ENCODE data around the gene SRPK2.
A peak's percentile ranks its signal among the peaks of the same experiment; 100 is the strongest.

GRCh38 chr7:105319578-105319977, 69.1 kb downstream of the SRPK2 start:
- TF ChIP-seq TAF1 (IDR thresholded peaks at IDR 0.05; ENCODE audit: low read depth, low read length) (no peak), POLR2A (IDR thresholded peaks at IDR 0.05; ENCODE audit: low read depth, low read length) (peak; percentile 60; the same call in 1 of the 2 replicates)
